ENCODE results near the gene FOXK2. TPM values are rescaled to one million over a fixed set of nuclear protein-coding genes. Genes with fewer than 3 reads are reported as not detected.

The FOXK2 gene
- total RNA-seq, 4 donors from 2014 or later, result 40.6 to 67.7 (median 61.1) TPM

DNA sequence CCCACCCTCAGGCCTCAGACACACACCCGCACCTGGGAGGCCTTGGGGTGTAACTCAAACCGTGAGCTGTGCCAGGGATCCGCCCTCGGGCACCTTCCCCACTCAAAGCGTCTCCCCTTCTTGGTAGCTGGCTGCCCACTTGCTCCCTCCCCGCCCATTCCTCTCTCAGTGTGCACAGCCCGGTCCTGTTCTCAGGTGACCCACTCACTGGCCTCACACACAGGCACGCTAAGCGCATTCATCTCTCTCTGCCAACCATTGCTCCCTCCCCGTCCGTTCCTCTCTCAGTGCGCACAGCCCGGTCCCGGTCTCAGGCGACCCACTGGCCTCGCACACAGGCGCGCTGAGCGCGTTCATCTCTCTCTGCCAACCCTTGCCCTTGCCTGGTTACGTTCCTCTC lies 107.9 kb downstream of the FOXK2 start:
- no peaks in the 10 kb centered on the region for H3K4me1 ChIP-seq
- no peak for DNase-seq
- H3K9me3 ChIP-seq, result no peaks in the 10 kb centered on the region
- H3K36me3 ChIP-seq, result peaks cover 0 to 78% (median 0%) of the 10 kb centered on the region in 3 donors
- no peaks in the 10 kb centered on the region for H3K27me3 ChIP-seq
- H3K27ac ChIP-seq, result peak overlapping the region in 1 of 4 donors; percentile 32
- no peak for TF ChIP-seq POLR2A (IDR thresholded peaks at IDR 0.05)
- TF ChIP-seq, protein P1, sequence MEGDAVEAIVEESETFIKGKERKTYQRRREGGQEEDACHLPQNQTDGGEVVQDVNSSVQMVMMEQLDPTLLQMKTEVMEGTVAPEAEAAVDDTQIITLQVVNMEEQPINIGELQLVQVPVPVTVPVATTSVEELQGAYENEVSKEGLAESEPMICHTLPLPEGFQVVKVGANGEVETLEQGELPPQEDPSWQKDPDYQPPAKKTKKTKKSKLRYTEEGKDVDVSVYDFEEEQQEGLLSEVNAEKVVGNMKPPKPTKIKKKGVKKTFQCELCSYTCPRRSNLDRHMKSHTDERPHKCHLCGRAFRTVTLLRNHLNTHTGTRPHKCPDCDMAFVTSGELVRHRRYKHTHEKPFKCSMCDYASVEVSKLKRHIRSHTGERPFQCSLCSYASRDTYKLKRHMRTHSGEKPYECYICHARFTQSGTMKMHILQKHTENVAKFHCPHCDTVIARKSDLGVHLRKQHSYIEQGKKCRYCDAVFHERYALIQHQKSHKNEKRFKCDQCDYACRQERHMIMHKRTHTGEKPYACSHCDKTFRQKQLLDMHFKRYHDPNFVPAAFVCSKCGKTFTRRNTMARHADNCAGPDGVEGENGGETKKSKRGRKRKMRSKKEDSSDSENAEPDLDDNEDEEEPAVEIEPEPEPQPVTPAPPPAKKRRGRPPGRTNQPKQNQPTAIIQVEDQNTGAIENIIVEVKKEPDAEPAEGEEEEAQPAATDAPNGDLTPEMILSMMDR (IDR thresholded peaks at IDR 0.05), result no peak
- no peak overlapping the region for H3K4me3 ChIP-seq

GRCh38 chr17:82629748-82630147 lies 110.2 kb downstream of the FOXK2 start:
- Histone ChIP-seq H3K9me3 (no peaks in the 10 kb centered on the region), H3K27me3 (no peaks in the 10 kb centered on the region), H3K36me3 (peaks cover 0 to 75% (median 0%) of the 10 kb centered on the region in 3 donors), H3K4me1 (no peaks in the 10 kb centered on the region), H3K27ac (no peak overlapping the region), H3K4me3 (no peak overlapping the region)
- DNase-seq, result no peak
- TF ChIP-seq, protein P1 (IDR thresholded peaks at IDR 0.05), result no peak
- TF ChIP-seq POLR2A (IDR thresholded peaks at IDR 0.05), result no peak

DNA sequence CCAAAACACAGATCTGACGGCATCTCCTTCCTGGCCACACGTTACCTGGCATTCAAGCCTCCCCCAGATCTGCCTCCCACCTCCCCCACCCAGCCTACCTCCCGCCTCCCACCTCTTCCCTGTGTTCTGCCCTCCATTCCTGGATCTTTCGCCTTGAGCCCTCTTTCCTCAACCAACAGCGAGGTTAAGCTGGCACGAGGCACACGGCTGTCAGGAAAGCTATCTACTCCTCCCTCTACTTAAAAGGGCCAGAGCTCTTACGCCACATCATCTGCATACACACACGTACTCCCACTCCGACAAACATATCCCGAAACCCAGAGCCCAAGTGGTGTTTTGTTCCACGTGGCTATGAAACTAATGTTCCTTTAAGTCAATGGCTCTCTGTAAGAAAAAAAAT lies 110.7 kb downstream of the FOXK2 start:
- no peak for DNase-seq
- Histone ChIP-seq H3K27ac (no peak overlapping the region), H3K4me3 (no peak overlapping the region)

DNA sequence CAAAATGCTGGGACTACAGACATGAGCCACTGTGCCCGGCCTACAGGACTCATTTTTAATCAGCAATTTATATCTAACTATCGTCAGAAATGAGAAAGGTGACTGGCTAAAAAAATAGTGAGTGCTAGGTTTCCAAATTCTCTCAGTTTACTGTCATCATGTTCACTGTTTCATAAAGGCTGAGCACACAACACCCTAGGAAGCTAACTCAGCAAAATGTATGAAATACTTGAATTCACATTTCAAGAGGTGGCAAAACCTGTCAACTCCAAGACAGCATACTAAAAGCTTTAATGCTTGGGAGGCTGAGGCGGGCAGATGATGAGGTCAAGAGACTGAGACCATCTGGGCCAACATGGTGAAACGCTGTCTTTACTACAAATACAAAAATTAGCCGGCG lies 112.0 kb downstream of the FOXK2 start:
- no peak for TF ChIP-seq POLR2A (IDR thresholded peaks at IDR 0.05)
- TF ChIP-seq, protein P1 (IDR thresholded peaks at IDR 0.05), result no peak
- Histone ChIP-seq H3K4me3 (no peak overlapping the region), H3K27me3 (no peaks in the 10 kb centered on the region), H3K36me3 (peaks cover 0 to 60% (median 0%) of the 10 kb centered on the region in 3 donors), H3K4me1 (no peaks in the 10 kb centered on the region), H3K27ac (no peak overlapping the region), H3K9me3 (no peaks in the 10 kb centered on the region)
- no peak for DNase-seq

More for the DNA sequence above, 110.7 kb downstream of the FOXK2 start:
- peaks cover 0 to 71% (median 0%) of the 10 kb centered on the region in 3 donors for H3K36me3 ChIP-seq
- H3K4me1 ChIP-seq, result no peaks in the 10 kb centered on the region
- no peaks in the 10 kb centered on the region for H3K9me3 ChIP-seq
- TF ChIP-seq, protein P1 (IDR thresholded peaks at IDR 0.05), result no peak
- no peak for TF ChIP-seq POLR2A (IDR thresholded peaks at IDR 0.05)
- no peaks in the 10 kb centered on the region for H3K27me3 ChIP-seq

DNA sequence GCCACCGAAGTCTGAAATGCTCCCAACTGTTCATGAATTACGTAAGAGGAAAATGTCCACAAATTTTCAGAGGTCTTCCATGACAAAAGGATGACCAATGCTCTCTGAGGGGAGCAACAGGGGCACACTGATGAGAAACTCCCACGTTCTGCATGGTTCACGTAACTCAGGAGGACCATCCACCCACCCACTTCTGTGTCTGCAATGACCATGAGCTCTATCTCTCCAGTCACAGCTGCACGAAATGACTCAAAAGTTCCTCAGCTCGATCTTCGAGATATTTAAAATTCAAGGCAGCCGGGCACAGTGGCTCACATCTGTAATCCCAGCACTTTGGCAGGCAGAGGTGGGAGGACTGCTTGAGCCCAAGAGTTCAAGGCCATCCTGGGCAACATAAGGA lies 112.9 kb downstream of the FOXK2 start:
- TF ChIP-seq, protein P1 (IDR thresholded peaks at IDR 0.05), result no peak
- TF ChIP-seq POLR2A (IDR thresholded peaks at IDR 0.05), result no peak

GRCh38 chr17:82633343-82633742 lies 113.8 kb downstream of the FOXK2 start:
- H3K4me1 ChIP-seq, result no peaks in the 10 kb centered on the region
- no peak for DNase-seq
- no peak overlapping the region for H3K27ac ChIP-seq
- H3K27me3 ChIP-seq, result no peaks in the 10 kb centered on the region
- H3K36me3 ChIP-seq, result peaks cover 0 to 48% (median 0%) of the 10 kb centered on the region in 3 donors
- no peak overlapping the region for H3K4me3 ChIP-seq
- no peaks in the 10 kb centered on the region for H3K9me3 ChIP-seq
- no peak for TF ChIP-seq POLR2A (IDR thresholded peaks at IDR 0.05)

More for the DNA sequence above, 112.9 kb downstream of the FOXK2 start:
- H3K36me3 ChIP-seq, result peaks cover 0 to 51% (median 0%) of the 10 kb centered on the region in 3 donors
- DNase-seq, result peak in 1 of 3 donors; percentile 11
- H3K27ac ChIP-seq, result no peak overlapping the region
- no peaks in the 10 kb centered on the region for H3K9me3 ChIP-seq
- H3K4me1 ChIP-seq, result no peaks in the 10 kb centered on the region
- H3K4me3 ChIP-seq, result no peak overlapping the region
- H3K27me3 ChIP-seq, result no peaks in the 10 kb centered on the region
